K562 (cell line): ENCODE data around the gene GRP. TPM values are rescaled to one million over a fixed set of nuclear protein-coding genes. Genes with fewer than 3 reads are reported as not detected.

Experiments
- ATAC-seq: fragments of 200-7000 bp; cut with Tn5 transposase; 3 replicates; pipeline ENCODE4 v1.9.1; 2020; ENCODE audit warnings: moderate library complexity
- BruUV-seq: library from RNA; stranded (reverse); fragments of 400-500 nt; replicated peaks from 2 replicates; lab custom pipeline; 2021; lab: Mats Ljungman, UMichigan
- CTCF ChIA-PET: fragments of 300-600 bp; formaldehyde crosslinking; extraction: SDS; loops from one replicate; lab custom pipeline; 2021; ENCODE audit warnings: low intra/inter-chr PET ratio; lab: Yijun Ruan, JAX
- POLR2A ChIA-PET: fragments of 300-600, 350-650 bp; sonication (Branson Sonifier 250); formaldehyde crosslinking; extraction: SDS; loops from one replicate; lab custom pipeline; 2021; ENCODE audit warnings: antibody characterized with exemption, inconsistent platforms; lab: Yijun Ruan, JAX
- DNase-seq, 4 experiments: peaks; one replicate each; pipeline versions ENCODE4 v3.0.0 to v3.0.0-alpha.2; 2011 to 2018; ENCODE audit warnings: low spot score in 3 of 4, mixed read lengths in 3 of 4; ENCODE audit errors: extremely low read depth in 1 of 4
- FAIRE-seq: peaks from 2 replicates; lab custom pipeline; 2011; peaks lifted over from hg19 to GRCh38; lab: Jason Lieb, UNC
- H2AFZ ChIP-seq: 2 replicates; pipeline ENCODE4 v1.6.0; 2011; ENCODE audit warnings: low read depth, low read length, control low read depth, inconsistent platforms
- H3K27ac ChIP-seq: fragments of 200-600 bp; 3 replicates; pipeline ENCODE4 v1.8.0; 2011; ENCODE audit warnings: low read depth, mild to moderate bottlenecking, control low read depth, inconsistent platforms, low read length, moderate library complexity, mixed read lengths; ENCODE audit errors: extremely low read depth
- H3K27me3 ChIP-seq, 2 experiments: fragments of 300-600 bp in 1 of 2; 2 replicates in 1 of 2; 3 replicates in 1 of 2; pipeline versions ENCODE4 v1.6.0 to v1.8.0; 2011; ENCODE audit warnings: inconsistent platforms in 2 of 2, low read length in 2 of 2, mild to moderate bottlenecking in 1 of 2, mixed read lengths in 1 of 2, moderate library complexity in 1 of 2; ENCODE audit not compliant: control insufficient read depth in 2 of 2, insufficient read depth in 2 of 2
- H3K36me3 ChIP-seq: fragments of 300-600 bp; 3 replicates; pipeline ENCODE4 v1.8.0; 2011; ENCODE audit warnings: mild to moderate bottlenecking, low read length, inconsistent platforms; ENCODE audit not compliant: control insufficient read depth, insufficient read depth
- H3K4me1 ChIP-seq, 2 experiments: fragments of 200-600 bp in 1 of 2; replicated peaks in 1 of 2; 2 replicates in 1 of 2; 3 replicates in 1 of 2; pipeline versions ENCODE4 v1.5.1 to v1.8.0; 2011; ENCODE audit warnings: inconsistent platforms in 2 of 2, low read length in 2 of 2, mild to moderate bottlenecking in 1 of 2, mixed read lengths in 1 of 2, moderate library complexity in 1 of 2; ENCODE audit not compliant: control insufficient read depth in 2 of 2, insufficient read depth in 2 of 2
- H3K4me2 ChIP-seq: 2 replicates; pipeline ENCODE4 v1.6.1; 2011; ENCODE audit warnings: low read length, control low read depth, inconsistent platforms, mixed read lengths; ENCODE audit not compliant: insufficient read depth
- H3K4me3 ChIP-seq: fragments of 200-600 bp; sonication (generic), shearing (Covaris generic); 2 replicates; pipeline ENCODE4 v1.5.1; 2016; ENCODE audit warnings: control low read depth, inconsistent platforms
- H3K79me2 ChIP-seq: fragments of 200-600 bp; 3 replicates; pipeline ENCODE4 v1.8.0; 2011; ENCODE audit warnings: low read length, inconsistent platforms; ENCODE audit not compliant: control insufficient read depth, insufficient read depth
- H3K9ac ChIP-seq, 2 experiments: 2 replicates each; pipeline versions ENCODE4 v1.6.0 to v1.6.1; 2011; ENCODE audit warnings: low read depth in 2 of 2, low read length in 2 of 2, control low read depth in 1 of 2, inconsistent platforms in 1 of 2, mild to moderate bottlenecking in 1 of 2, mixed read lengths in 1 of 2; ENCODE audit not compliant: insufficient read depth in 1 of 2
- H3K9me1 ChIP-seq: one replicate; pipeline ENCODE4 v1.6.0; 2011; ENCODE audit warnings: inconsistent platforms, mild to moderate bottlenecking, low read length, moderate library complexity; ENCODE audit not compliant: control insufficient read depth, insufficient read depth
- H3K9me3 ChIP-seq: replicated peaks from 2 replicates; pipeline ENCODE4 v1.5.1; 2011; ENCODE audit warnings: low read depth, low read length, inconsistent platforms; ENCODE audit not compliant: control insufficient read depth, insufficient read depth
- H4K20me1 ChIP-seq: replicated peaks from 2 replicates; pipeline ENCODE4 v1.6.1; 2011; ENCODE audit warnings: low read length, inconsistent platforms, mixed read lengths; ENCODE audit not compliant: control insufficient read depth, insufficient read depth
- ARHGAP35 ChIP-seq: fragments of 450-650 bp; IDR thresholded peaks from 2 replicates; pipeline ENCODE4 v1.6.1; 2018; ENCODE audit not compliant: partially characterized antibody
- EGR1 ChIP-seq: fragments of 450-650 bp; conservative IDR thresholded peaks from 2 replicates; pipeline ENCODE4 v1.6.1; 2017; ENCODE audit warnings: mild to moderate bottlenecking
- MNT ChIP-seq, 2 experiments: fragments of 450-650 bp; conservative IDR thresholded peaks; 2 replicates each; pipeline ENCODE4 v1.6.1; 2017; ENCODE audit warnings: mild to moderate bottlenecking in 2 of 2, moderate library complexity in 2 of 2
- NCOA1 ChIP-seq: fragments of 450-650 bp; IDR thresholded peaks from 2 replicates; pipeline ENCODE4 v1.6.1; 2016; ENCODE audit warnings: low read depth
- PREB ChIP-seq: sonication (generic); formaldehyde crosslinking; IDR thresholded peaks from 2 replicates; pipeline ENCODE4 v1.8.1; 2023; ENCODE audit warnings: mild to moderate bottlenecking, missing genetic modification reagents
- STAT6 ChIP-seq: sonication (generic); formaldehyde crosslinking; IDR thresholded peaks from 2 replicates; pipeline ENCODE4 v1.8.1; 2023; ENCODE audit warnings: mild to moderate bottlenecking, missing genetic modification reagents
- ZNF75A ChIP-seq: fragments of 450-650 bp; formaldehyde crosslinking; IDR thresholded peaks from 2 replicates; pipeline ENCODE4 v1.4.0; 2020; ENCODE audit warnings: mild to moderate bottlenecking
- WGBS: fragments of 100-300 bp; shearing (Covaris generic); methylation state at CpG from one replicate; pipeline ENCODE4 v1.1.6; 2016; ENCODE audit warnings: low coverage, mixed read lengths; ENCODE audit not compliant: insufficient coverage; ENCODE audit errors: missing lambda C conversion rate; 5-methylcytosine and 5-hydroxymethylcytosine counted together
- in situ Hi-C: fragments of 300-500 bp; cut with MboI; formaldehyde crosslinking; loops from 4 replicates; pipeline ENCODE4 v1.15.0; 2018; ENCODE audit warnings: inconsistent platforms, mixed read lengths
- intact Hi-C: fragments of 100-400 bp; cut with micrococcal nuclease; formaldehyde crosslinking; loops from 2 replicates; pipeline ENCODE4 v1.14.2; 2022
- polyA plus RNA-seq, 8 experiments: library from polyadenylated mRNA; depleted of rRNA in 4 of 8; stranded (reverse) in 5 of 8; unstranded in 3 of 8; fragments of >200 nt; fragmentation: Nextera tagmentation in 2 of 8; fragmentation: Illumina TruSeq in 1 of 8; extraction: Ambion mirVana in 2 of 8; extraction: Trizol in 1 of 8; gene quantifications; 2 replicates each; pipeline versions ENCODE4 v1.2.1 to v1.2.3, GENCODE V29; 2011 to 2014; ENCODE audit warnings: inconsistent platforms in 1 of 8, missing spikeins in 1 of 8
- total RNA-seq, 7 experiments: library from RNA; depleted of rRNA in 6 of 7; stranded (reverse); fragments of >200 nt in 6 of 7; fragmentation: Illumina TruSeq in 2 of 7; extraction: Trizol in 2 of 7; gene quantifications; 2 replicates each; pipeline versions ENCODE4 v1.2.1 to v1.2.3, GENCODE V29; 2011 to 2021; ENCODE audit warnings: low replicate concordance in 1 of 7

The GRP gene
- total and polyA plus RNA-seq, 9 of the 15 experiments (the other 6 are each of a cell fraction or from before 2014, with no cell fraction given) = 0.07 TPM; not detected in 8

GRCh38 chr18:59222341-59222740 is 2.4 kb downstream of the GRP start:
- no peak for FAIRE-seq
- no peak overlapping the region for H3K4me3 ChIP-seq
- BruUV-seq = no TSS peak
- H2AFZ ChIP-seq = no peak overlapping the region
- POLR2A ChIA-PET = no interaction called here
- H4K20me1 ChIP-seq = no peaks in the 10 kb centered on the region
- H3K9me1 ChIP-seq = no peaks in the 10 kb centered on the region
- H3K4me1 ChIP-seq = no peaks in the 10 kb centered on the region
- TF ChIP-seq NCOA1 (no peak), EGR1 (no peak), ARHGAP35 (no peak), ZNF75A (CRISPR knock-in tag) (no peak)
- TF ChIP-seq, all 486 proteins: peak for 0
- Histone ChIP-seq H3K79me2 (no peaks in the 10 kb centered on the region), H3K36me3 (no peaks in the 10 kb centered on the region), H3K9ac (no peak overlapping the region), H3K9me3 (no peaks in the 10 kb centered on the region), H3K4me2 (no peak overlapping the region), H3K27ac (no peak overlapping the region), H3K27me3 (peaks cover 0 to 17% of the 10 kb centered on the region in 2 experiments; a peak in 2 of 5 replicates)
- no peak for ATAC-seq
- intact Hi-C loops = no loop called here
- 0% methylated on average over 2 of the region's 2 CpGs for WGBS
- DNase-seq = no peak
- CTCF ChIA-PET = no interaction called here
- in situ Hi-C loops = no loop called here

GRCh38 chr18:59228351-59228750 is 8.4 kb downstream of the GRP start:
- Histone ChIP-seq H3K4me3 (no peak overlapping the region), H3K9ac (no peak overlapping the region), H3K36me3 (no peaks in the 10 kb centered on the region), H3K4me2 (no peak overlapping the region), H3K27me3 (no peaks in the 10 kb centered on the region), H3K27ac (no peak overlapping the region), H3K4me1 (no peaks in the 10 kb centered on the region), H4K20me1 (no peaks in the 10 kb centered on the region), H3K9me3 (no peaks in the 10 kb centered on the region), H3K9me1 (no peaks in the 10 kb centered on the region), H2AFZ (no peak overlapping the region), H3K79me2 (no peaks in the 10 kb centered on the region)
- 0% methylated on average over 1 of the region's 1 CpG for WGBS
- ChIA-PET POLR2A (no interaction called here), CTCF (no interaction called here)
- intact Hi-C loops = no loop called here
- in situ Hi-C loops = no loop called here
- BruUV-seq = no TSS peak
- ATAC-seq = no peak
- no peak for DNase-seq
- FAIRE-seq = no peak
- TF ChIP-seq PREB (CRISPR knock-in tag) (no peak), MNT (conservative IDR thresholded peaks at IDR 0.05) (no peak), STAT6 (no peak)
